ENCODE results near the gene WNK2.

GRCh38 chr9:93260263-93261066, 76.5 kb downstream of the WNK2 start:
- TF ChIP-seq CTCF (conservative IDR thresholded peaks at IDR 0.05 in 1 of 2, IDR thresholded peaks at IDR 0.05 in 1 of 2; ENCODE audit: extremely low read depth in 1 of 2, insufficient read depth in 1 of 2, low read depth in 1 of 2, low read length in 2 of 2) (no peak), EZH2 (IDR thresholded peaks at IDR 0.05; ENCODE audit: borderline replicate concordance, low read length) (no peak)

Measured in mammary epithelial cell (primary cell).